GM23248 (cell line): ENCODE results near the gene CASS4. TPM values are rescaled to one million over a fixed set of nuclear protein-coding genes. Genes with fewer than 3 reads are reported as not detected.
A peak's percentile ranks its signal among the peaks of the same experiment; 100 is the strongest.

Experiments used
- DNase-seq: peaks from one replicate; pipeline ENCODE4 v3.0.0-alpha.2; 2015
- H2AFZ ChIP-seq: fragments of 200-600 bp; sonication (generic); 2 replicates; pipeline ENCODE4 v1.6.1; 2016; ENCODE audit warnings: antibody characterized with exemption
- H3F3A ChIP-seq: fragments of 200-600 bp; sonication (generic); 2 replicates; pipeline ENCODE4 v1.6.1; 2016; ENCODE audit warnings: mild to moderate bottlenecking, antibody characterized with exemption, mixed run types; ENCODE audit not compliant: insufficient read depth
- H3K27ac ChIP-seq: fragments of 200-600 bp; sonication (generic); 2 replicates; pipeline ENCODE4 v1.5.1; 2016; ENCODE audit warnings: mild to moderate bottlenecking
- H3K27me3 ChIP-seq: fragments of 200-600 bp; sonication (generic); replicated peaks from 2 replicates; pipeline ENCODE4 v1.6.1; 2016; ENCODE audit warnings: mild to moderate bottlenecking; ENCODE audit not compliant: insufficient read depth
- H3K36me3 ChIP-seq: fragments of 200-600 bp; sonication (generic); 2 replicates; pipeline ENCODE4 v1.6.1; 2016; ENCODE audit warnings: low read depth, mild to moderate bottlenecking
- H3K4me1 ChIP-seq: fragments of 200-600 bp; sonication (generic); 2 replicates; pipeline ENCODE4 v1.6.1; 2016; ENCODE audit warnings: mild to moderate bottlenecking; ENCODE audit not compliant: insufficient read depth
- H3K4me2 ChIP-seq: fragments of 200-600 bp; sonication (generic); one replicate; pipeline ENCODE4 v1.6.1; 2016; ENCODE audit warnings: mild to moderate bottlenecking; ENCODE audit not compliant: unreplicated experiment
- H3K4me3 ChIP-seq: fragments of 200-600 bp; sonication (generic); 2 replicates; pipeline ENCODE4 v1.5.1; 2016; ENCODE audit warnings: mild to moderate bottlenecking
- H3K79me2 ChIP-seq: fragments of 200-600 bp; sonication (generic); 2 replicates; pipeline ENCODE4 v1.6.1; 2016; ENCODE audit warnings: mild to moderate bottlenecking; ENCODE audit not compliant: insufficient read depth
- H3K9ac ChIP-seq: fragments of 200-600 bp; sonication (generic); 2 replicates; pipeline ENCODE4 v1.6.1; 2016; ENCODE audit warnings: mild to moderate bottlenecking
- H3K9me2 ChIP-seq: fragments of 200-600 bp; sonication (generic); 2 replicates; pipeline ENCODE4 v1.6.1; 2016; ENCODE audit warnings: mixed run types, mild to moderate bottlenecking, moderate library complexity; ENCODE audit not compliant: insufficient read depth
- H3K9me3 ChIP-seq: fragments of 200-600 bp; sonication (generic); one replicate; pipeline ENCODE4 v1.6.1; 2017; ENCODE audit warnings: low read depth
- H4K20me1 ChIP-seq: fragments of 200-600 bp; sonication (generic); 2 replicates; pipeline ENCODE4 v1.6.0; 2016; ENCODE audit not compliant: insufficient read depth
- EZH2 ChIP-seq: fragments of 200-600 bp; sonication (generic); IDR thresholded peaks from 2 replicates; pipeline ENCODE4 v1.6.1; 2018; ENCODE audit warnings: antibody characterized with exemption, mild to moderate bottlenecking; ENCODE audit not compliant: insufficient read depth, poor library complexity, severe bottlenecking
- EZH2phosphoT487 ChIP-seq: fragments of 200-600 bp; sonication (generic); IDR thresholded peaks from 2 replicates; pipeline ENCODE4 v1.6.1; 2018; ENCODE audit warnings: antibody characterized with exemption, moderate library complexity, mild to moderate bottlenecking, low read depth; ENCODE audit not compliant: insufficient read depth
- WGBS, 2 experiments: methylation state at CpG; one replicate each; pipeline ENCODE4 v1.1.6; 2015 to 2017; ENCODE audit warnings: low lambda C conversion rate in 2 of 2, low coverage in 1 of 2; ENCODE audit errors: missing lambda C conversion rate in 2 of 2; 5-methylcytosine and 5-hydroxymethylcytosine counted together
- in situ Hi-C: fragments of 300-500 bp; cut with MboI; formaldehyde crosslinking; loops from 2 replicates; pipeline ENCODE4 v1.15.0; 2020
- polyA plus RNA-seq: library from polyadenylated mRNA; unstranded; fragments of >200 nt; fragmentation: Nextera tagmentation; extraction: Ambion mirVana; gene quantifications from 2 replicates; pipeline ENCODE4 v1.2.1, GENCODE V29; 2016
- total RNA-seq: library from RNA; depleted of rRNA; stranded (reverse); fragments of >200 nt; shearing (Covaris generic); gene quantifications from 2 replicates; pipeline ENCODE4 v1.2.3, GENCODE V29; 2014

CASS4 gene
- total and polyA plus RNA-seq, 2 experiments from 2014 or later = 10.4 to 19.2 TPM

- DNase-seq = peak; percentile 24
- H3K9ac ChIP-seq = peak overlapping the region; percentile 37; the same call in 1 of the 2 replicates
- H3K4me2 ChIP-seq = peak overlapping the region; percentile 37
Measured at GRCh38 chr20:56422824-56423189, 10.7 kb downstream of the CASS4 start.

DNA sequence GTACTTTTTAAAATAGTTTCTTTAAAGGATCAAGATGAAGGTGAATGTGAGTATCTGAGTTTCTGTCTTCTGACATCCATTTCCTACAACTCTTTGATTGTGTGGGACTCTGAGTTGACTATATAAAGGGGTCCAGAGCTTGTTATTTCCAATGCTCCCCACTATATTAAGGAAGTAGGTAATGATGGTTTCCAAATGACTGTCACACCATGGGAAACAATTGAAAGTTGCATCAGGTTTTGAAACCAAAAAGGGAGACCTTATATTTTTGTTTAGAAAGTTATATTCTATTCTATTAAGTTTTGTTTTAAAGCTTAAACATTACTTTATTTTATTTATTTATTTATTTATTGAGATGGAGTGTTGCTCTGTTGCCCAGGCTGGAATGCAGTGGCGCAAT lies 11.2 kb downstream of the CASS4 start:
- Histone ChIP-seq H3K9ac (peak overlapping the region; percentile 37; the same call in 1 of the 2 replicates), H3K79me2 (peaks cover 54% of the 10 kb centered on the region), H3K36me3 (no peaks in the 10 kb centered on the region), H2AFZ (0 out of 2 replicates have a peak overlapping the region, but pooled peaks have one; percentile 13), H3K9me3 (no peaks in the 10 kb centered on the region), H3K9me2 (no peaks in the 10 kb centered on the region), H3K4me3 (no peak overlapping the region), H3K4me1 (peaks cover 60% of the 10 kb centered on the region), H3K27ac (peak overlapping the region; percentile 77), H3K4me2 (peak overlapping the region; percentile 37), H3F3A (peaks cover 59% of the 10 kb centered on the region), H3K27me3 (no peaks in the 10 kb centered on the region), H4K20me1 (no peaks in the 10 kb centered on the region)
- WGBS, 2 experiments = 81 to 82% methylated on average over 1 of the region's 1 CpG
- in situ Hi-C loops = no loop called here
- no peak for TF ChIP-seq EZH2phosphoT487
- no peak for TF ChIP-seq EZH2
- DNase-seq = no peak

More at GRCh38 chr20:56422824-56423189, 10.7 kb downstream of the CASS4 start:
- Histone ChIP-seq H3K9me3 (no peaks in the 10 kb centered on the region), H3K9me2 (no peaks in the 10 kb centered on the region), H3K79me2 (peaks cover 50% of the 10 kb centered on the region), H4K20me1 (no peaks in the 10 kb centered on the region), H3K27ac (peak overlapping the region; percentile 77), H3K4me1 (peaks cover 60% of the 10 kb centered on the region), H3K27me3 (no peaks in the 10 kb centered on the region), H3F3A (peaks cover 59% of the 10 kb centered on the region), H3K4me3 (no peak overlapping the region), H3K36me3 (no peaks in the 10 kb centered on the region), H2AFZ (0 out of 2 replicates have a peak overlapping the region, but pooled peaks have one; percentile 13)
- no peak for TF ChIP-seq EZH2phosphoT487
- TF ChIP-seq EZH2 = no peak
- 63 to 70% methylated on average over 4 of the region's 4 CpGs for WGBS, 2 experiments
- in situ Hi-C loops = no loop called here

DNA sequence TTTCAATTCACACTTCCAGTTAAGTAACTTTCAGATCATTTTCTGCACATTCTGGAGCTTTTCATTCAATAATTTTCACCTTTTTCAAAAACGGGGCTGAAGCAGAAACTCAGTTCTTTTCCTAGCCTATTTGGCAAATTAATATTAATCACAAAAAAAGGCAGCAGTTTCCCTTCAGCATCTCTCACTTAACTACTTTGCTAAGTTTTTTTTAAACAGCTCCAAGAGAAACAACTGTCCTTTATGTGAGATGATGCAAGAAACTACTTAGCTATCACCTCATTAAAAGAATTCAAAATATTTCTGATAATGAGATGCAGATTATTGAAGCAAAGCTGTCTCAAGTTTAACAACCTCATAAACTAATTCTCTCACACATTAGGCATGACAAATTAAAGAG lies 11.8 kb downstream of the CASS4 start:
- Histone ChIP-seq H3K4me2 (peak overlapping the region; percentile 37), H3K9me2 (no peaks in the 10 kb centered on the region), H2AFZ (0 out of 2 replicates have a peak overlapping the region, but pooled peaks have one; percentile 6), H3K27ac (peak overlapping the region; percentile 77), H3K4me3 (0 out of 2 replicates have a peak overlapping the region, but pooled peaks have one; percentile 0), H3K9me3 (no peaks in the 10 kb centered on the region), H4K20me1 (no peaks in the 10 kb centered on the region), H3K4me1 (peaks cover 59% of the 10 kb centered on the region), H3F3A (peaks cover 59% of the 10 kb centered on the region), H3K36me3 (no peaks in the 10 kb centered on the region), H3K27me3 (no peaks in the 10 kb centered on the region), H3K79me2 (peaks cover 59% of the 10 kb centered on the region), H3K9ac (0 out of 2 replicates have a peak overlapping the region, but pooled peaks have one; percentile 13)
- 0 to 8% methylated on average over 1 of the region's 1 CpG for WGBS, 2 experiments
- in situ Hi-C loops = no loop called here
- DNase-seq = no peak
- no peak for TF ChIP-seq EZH2
- TF ChIP-seq EZH2phosphoT487 = no peak

DNA sequence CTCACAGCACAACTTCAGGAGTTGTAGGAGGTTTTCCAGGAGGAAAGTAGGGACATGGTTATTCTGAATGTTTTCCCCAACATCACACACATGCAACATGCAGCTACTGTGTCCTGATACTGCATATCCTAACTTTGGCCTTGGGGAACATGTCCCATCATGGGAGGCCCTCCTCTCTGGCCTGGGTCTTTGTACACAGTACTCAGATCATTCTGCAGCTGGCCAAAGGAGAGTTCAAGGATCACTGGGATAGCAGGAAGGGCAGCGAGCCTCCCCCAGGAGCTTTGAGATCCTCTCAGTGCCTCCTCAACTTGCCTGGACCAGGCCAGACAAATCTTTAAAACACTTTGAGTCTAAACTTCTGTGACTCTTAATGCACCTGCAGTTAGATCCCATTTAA lies 12.9 kb downstream of the CASS4 start:
- no peak overlapping the region for H3K4me3 ChIP-seq
- WGBS, 2 experiments = 75 to 93% methylated on average over 1 of the region's 1 CpG
- H3K36me3 ChIP-seq = no peaks in the 10 kb centered on the region
- peaks cover 61% of the 10 kb centered on the region for H3F3A ChIP-seq
- H3K79me2 ChIP-seq = peaks cover 56% of the 10 kb centered on the region
- no peak overlapping the region for H3K4me2 ChIP-seq
- no peaks in the 10 kb centered on the region for H4K20me1 ChIP-seq
- no peaks in the 10 kb centered on the region for H3K9me2 ChIP-seq
- in situ Hi-C loops = no loop called here
- no peak overlapping the region for H3K27ac ChIP-seq
- peaks cover 63% of the 10 kb centered on the region for H3K4me1 ChIP-seq
- no peak for DNase-seq
- H2AFZ ChIP-seq = no peak overlapping the region
- H3K27me3 ChIP-seq = no peaks in the 10 kb centered on the region
- H3K9ac ChIP-seq = no peak overlapping the region
- TF ChIP-seq EZH2 (no peak), EZH2phosphoT487 (no peak)
- no peaks in the 10 kb centered on the region for H3K9me3 ChIP-seq

DNA sequence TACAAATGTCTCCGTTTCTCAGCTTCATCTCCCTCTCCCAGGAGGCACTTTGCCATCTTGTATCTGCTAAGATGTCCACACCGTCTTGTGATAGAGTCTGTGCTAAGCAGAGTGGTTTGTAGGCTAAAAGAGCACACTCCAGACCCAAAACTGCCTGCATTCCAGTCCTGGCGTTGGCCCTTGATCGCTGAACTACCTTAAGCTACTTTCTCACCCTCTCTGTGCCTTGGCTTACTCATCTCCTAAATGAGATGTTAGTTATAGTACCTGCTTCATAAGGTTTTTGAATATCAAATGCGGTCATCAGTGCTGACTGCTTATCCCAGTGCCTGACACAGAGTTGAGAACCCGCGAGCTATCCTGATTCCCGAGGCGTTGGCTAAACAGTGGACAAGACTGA lies 14.0 kb downstream of the CASS4 start:
- Histone ChIP-seq H3K4me1 (peaks cover 70% of the 10 kb centered on the region), H3K9ac (no peak overlapping the region), H3K4me2 (no peak overlapping the region), H3K9me2 (no peaks in the 10 kb centered on the region), H3K4me3 (no peak overlapping the region), H3F3A (peaks cover 66% of the 10 kb centered on the region), H4K20me1 (no peaks in the 10 kb centered on the region), H3K36me3 (no peaks in the 10 kb centered on the region), H3K27ac (no peak overlapping the region), H3K9me3 (no peaks in the 10 kb centered on the region), H2AFZ (no peak overlapping the region), H3K27me3 (no peaks in the 10 kb centered on the region), H3K79me2 (peaks cover 52% of the 10 kb centered on the region)
- TF ChIP-seq EZH2 = no peak
- WGBS, 2 experiments = 92 to 94% methylated on average over 9 of the region's 9 CpGs
- no peak for DNase-seq
- in situ Hi-C loops = no loop called here
